MCF 10A (cell line): ENCODE measurements around the gene RNF157. TPM values are rescaled to one million over a fixed set of nuclear protein-coding genes. Genes with fewer than 3 reads are reported as not detected.
A peak's percentile ranks its signal among the peaks of the same experiment; 100 is the strongest.

Experiments
- BruUV-seq: library from RNA; stranded (reverse); fragments of 400-500 nt; replicated peaks from 2 replicates; lab custom pipeline; 2021; lab: Mats Ljungman, UMichigan
- CTCF ChIA-PET: fragments of 300-600 bp; sonication (Branson Sonifier 250); formaldehyde crosslinking; extraction: SDS; loops from one replicate; lab custom pipeline; 2021; ENCODE audit warnings: antibody characterized with exemption, inconsistent platforms; lab: Yijun Ruan, JAX
- POLR2A ChIA-PET: fragments of 300-600, 350-650 bp; sonication (Branson Sonifier 250); formaldehyde crosslinking; extraction: SDS; loops from one replicate; lab custom pipeline; 2020; ENCODE audit warnings: antibody characterized with exemption, inconsistent platforms; lab: Yijun Ruan, JAX
- DNase-seq: peaks from one replicate; pipeline ENCODE4 v3.0.0-alpha.2; 2018; ENCODE audit not compliant: unreplicated experiment
- H3K27ac Mint-ChIP-seq: one replicate; pipeline ENCODE4 v1.8.0; 2022; ENCODE audit warnings: mild to moderate bottlenecking, low read depth, mixed read lengths; ENCODE audit not compliant: unreplicated experiment
- H3K27me3 Mint-ChIP-seq: one replicate; pipeline ENCODE4 v1.8.0; 2022; ENCODE audit warnings: mixed read lengths; ENCODE audit not compliant: insufficient read depth, unreplicated experiment
- H3K36me3 Mint-ChIP-seq: one replicate; pipeline ENCODE4 v1.8.0; 2022; ENCODE audit warnings: mild to moderate bottlenecking, moderate library complexity, mixed read lengths; ENCODE audit not compliant: insufficient read depth, unreplicated experiment
- H3K4me1 Mint-ChIP-seq: one replicate; pipeline ENCODE4 v1.8.0; 2022; ENCODE audit warnings: mixed read lengths; ENCODE audit not compliant: insufficient read depth, unreplicated experiment
- H3K4me3 Mint-ChIP-seq: one replicate; pipeline ENCODE4 v1.8.0; 2022; ENCODE audit warnings: mild to moderate bottlenecking, moderate library complexity, mixed read lengths; ENCODE audit not compliant: unreplicated experiment
- H3K9me3 Mint-ChIP-seq: one replicate; pipeline ENCODE4 v1.8.0; 2022; ENCODE audit warnings: mixed read lengths; ENCODE audit not compliant: unreplicated experiment
- intact Hi-C: fragments of 100-400 bp; cut with micrococcal nuclease; formaldehyde crosslinking; loops from 2 replicates; pipeline ENCODE4 v1.14.1; 2022
- total RNA-seq: library from RNA; stranded (reverse); gene quantifications from 2 replicates; pipeline ENCODE4 v1.2.3, GENCODE V29; 2022
- TF ChIP-seq, protein P1 (sequence below): fragments of 200-600 bp; IDR thresholded peaks from one replicate; pipeline ENCODE4 v1.8.0; 2022; ENCODE audit warnings: antibody characterized with exemption, mild to moderate bottlenecking; ENCODE audit not compliant: unreplicated experiment

Gene RNF157
- total RNA-seq, 1 experiment from 2014 or later = 0.44 TPM

DNA sequence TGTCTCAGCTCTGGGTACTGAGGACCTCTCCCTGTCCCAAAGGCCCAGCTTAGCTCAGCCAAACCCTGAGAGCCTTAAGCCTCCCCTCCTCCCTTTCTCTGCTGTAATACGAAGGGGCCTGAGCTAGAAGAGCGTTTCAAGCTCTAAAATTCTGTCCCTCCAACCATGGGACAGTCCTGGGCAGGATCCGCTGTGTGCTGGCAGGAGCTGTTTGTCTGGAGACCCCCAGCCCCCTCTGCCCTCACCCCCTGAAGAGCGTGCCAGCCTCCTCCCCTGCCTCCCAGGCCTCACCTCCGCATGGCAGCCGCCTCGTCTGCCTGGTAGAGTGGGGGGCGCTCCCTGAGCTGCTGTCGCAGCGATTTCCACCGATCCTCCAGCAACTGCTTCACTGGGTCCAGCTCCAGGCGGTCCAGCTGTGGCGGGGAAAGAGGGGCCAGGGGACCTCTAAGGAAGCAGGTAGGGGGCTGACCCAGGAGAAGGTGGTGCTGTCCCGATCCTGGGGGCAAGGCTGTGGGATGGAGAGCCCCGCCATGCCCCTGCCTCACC is 39.5 kb upstream of the RNF157 start:
- no TSS peak for BruUV-seq
- H3K9me3 Mint-ChIP-seq = no peaks in the 10 kb centered on the region
- H3K27ac Mint-ChIP-seq = no peak overlapping the region
- H3K27me3 Mint-ChIP-seq = no peaks in the 10 kb centered on the region
- H3K4me1 Mint-ChIP-seq = peaks cover 6% of the 10 kb centered on the region
- H3K36me3 Mint-ChIP-seq = peaks cover 7% of the 10 kb centered on the region
- ChIA-PET CTCF (interaction anchor here (0.5 to 6.7 kb wide), 56 partner anchors 10 to 1920 kb away, joined by 3 to 82 read pairs (median 4); partner anchors contain the start of genes EXOC7 and FOXJ1), POLR2A (interaction anchor here (0.6 to 1.6 kb wide), 6 partner anchors 10 to 263 kb away, joined by 3 to 11 read pairs (median 4); partner anchors contain the start of gene UBALD2)
- no peak overlapping the region for H3K4me3 Mint-ChIP-seq
- TF ChIP-seq, protein P1, sequence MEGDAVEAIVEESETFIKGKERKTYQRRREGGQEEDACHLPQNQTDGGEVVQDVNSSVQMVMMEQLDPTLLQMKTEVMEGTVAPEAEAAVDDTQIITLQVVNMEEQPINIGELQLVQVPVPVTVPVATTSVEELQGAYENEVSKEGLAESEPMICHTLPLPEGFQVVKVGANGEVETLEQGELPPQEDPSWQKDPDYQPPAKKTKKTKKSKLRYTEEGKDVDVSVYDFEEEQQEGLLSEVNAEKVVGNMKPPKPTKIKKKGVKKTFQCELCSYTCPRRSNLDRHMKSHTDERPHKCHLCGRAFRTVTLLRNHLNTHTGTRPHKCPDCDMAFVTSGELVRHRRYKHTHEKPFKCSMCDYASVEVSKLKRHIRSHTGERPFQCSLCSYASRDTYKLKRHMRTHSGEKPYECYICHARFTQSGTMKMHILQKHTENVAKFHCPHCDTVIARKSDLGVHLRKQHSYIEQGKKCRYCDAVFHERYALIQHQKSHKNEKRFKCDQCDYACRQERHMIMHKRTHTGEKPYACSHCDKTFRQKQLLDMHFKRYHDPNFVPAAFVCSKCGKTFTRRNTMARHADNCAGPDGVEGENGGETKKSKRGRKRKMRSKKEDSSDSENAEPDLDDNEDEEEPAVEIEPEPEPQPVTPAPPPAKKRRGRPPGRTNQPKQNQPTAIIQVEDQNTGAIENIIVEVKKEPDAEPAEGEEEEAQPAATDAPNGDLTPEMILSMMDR = no peak
- intact Hi-C loops = loop anchor here (1.0 to 5.0 kb wide), 3 partner anchors 98 to 266 kb away; no protein-coding TSS in a partner anchor
- DNase-seq = no peak

- POLR2A ChIA-PET = interaction anchor here (0.6 to 1.6 kb wide), 5 partner anchors 13 to 262 kb away, joined by 3 to 11 read pairs (median 4); partner anchors contain the start of gene UBALD2
- no peak overlapping the region for H3K27ac Mint-ChIP-seq
- intact Hi-C loops = loop anchor here (1.0 to 5.0 kb wide), 3 partner anchors 97 to 265 kb away; no protein-coding TSS in a partner anchor
- BruUV-seq = no TSS peak
- no peaks in the 10 kb centered on the region for H3K9me3 Mint-ChIP-seq
- H3K4me1 Mint-ChIP-seq = peaks cover 6% of the 10 kb centered on the region
- TF ChIP-seq, protein P1 = peak; percentile 96
- H3K27me3 Mint-ChIP-seq = no peaks in the 10 kb centered on the region
- H3K36me3 Mint-ChIP-seq = peaks cover 8% of the 10 kb centered on the region
- H3K4me3 Mint-ChIP-seq = no peak overlapping the region
- DNase-seq = peak; percentile 82
- CTCF ChIA-PET = interaction anchor here (0.5 to 6.7 kb wide), 57 partner anchors 10 to 1921 kb away, joined by 3 to 82 read pairs (median 4); partner anchors contain the start of genes EXOC7 and FOXJ1
Observed at GRCh38 chr17:76278952-76279741, 38.9 kb upstream of the RNF157 start.

DNA sequence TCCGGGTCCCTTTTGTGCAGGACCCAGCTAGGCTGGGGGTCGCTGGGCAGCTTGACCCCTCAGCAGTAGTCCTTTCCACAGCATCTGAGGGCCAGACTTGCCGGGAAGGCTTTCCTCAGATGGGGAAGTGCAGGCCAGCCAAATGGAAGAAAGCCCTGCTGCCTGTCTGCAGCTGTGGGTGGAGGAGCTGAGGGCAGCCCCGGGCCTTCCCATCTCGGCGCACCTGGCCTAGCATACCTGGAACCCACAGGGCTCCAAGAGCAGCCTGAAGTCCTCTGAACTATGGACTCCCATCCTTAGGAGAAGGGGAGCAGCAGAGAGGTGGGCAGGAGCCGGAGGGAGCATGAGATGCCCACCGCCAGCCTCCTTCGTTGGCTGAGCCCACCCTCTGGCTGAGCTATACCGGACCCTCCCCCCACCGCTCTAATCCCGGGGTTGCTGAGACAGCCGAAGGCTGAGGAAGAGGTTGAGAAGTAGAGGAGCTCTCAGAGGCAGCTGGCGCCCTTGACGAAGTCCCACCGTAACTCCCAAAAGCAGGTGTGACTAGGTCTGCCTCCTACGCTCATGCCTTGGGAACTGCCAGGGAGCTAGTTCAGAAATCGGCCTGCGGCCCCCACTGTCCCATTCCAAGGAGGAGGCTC is 38.1 kb upstream of the RNF157 start:
- ChIA-PET POLR2A (interaction anchor here (1.6 kb wide), 1 partner anchor 12 kb away, joined by 4 read pairs; no protein-coding TSS in a partner anchor), CTCF (interaction anchor here (0.6 to 6.7 kb wide), 18 partner anchors 9 to 373 kb away, joined by 3 to 82 read pairs (median 7); partner anchors contain the start of genes EXOC7 and FOXJ1)
- Mint-ChIP-seq H3K4me1 (peaks cover 6% of the 10 kb centered on the region), H3K4me3 (no peak overlapping the region), H3K27ac (no peak overlapping the region), H3K36me3 (peaks cover 8% of the 10 kb centered on the region), H3K9me3 (no peaks in the 10 kb centered on the region), H3K27me3 (no peaks in the 10 kb centered on the region)
- TF ChIP-seq, protein P1 = no peak
- intact Hi-C loops = loop anchor here (5.0 kb wide), 1 partner anchor 96 kb away; no protein-coding TSS in a partner anchor
- DNase-seq = no peak
- no TSS peak for BruUV-seq
